ENCODE measurements around the gene TLDC2.

TLDC2 gene

DNA sequence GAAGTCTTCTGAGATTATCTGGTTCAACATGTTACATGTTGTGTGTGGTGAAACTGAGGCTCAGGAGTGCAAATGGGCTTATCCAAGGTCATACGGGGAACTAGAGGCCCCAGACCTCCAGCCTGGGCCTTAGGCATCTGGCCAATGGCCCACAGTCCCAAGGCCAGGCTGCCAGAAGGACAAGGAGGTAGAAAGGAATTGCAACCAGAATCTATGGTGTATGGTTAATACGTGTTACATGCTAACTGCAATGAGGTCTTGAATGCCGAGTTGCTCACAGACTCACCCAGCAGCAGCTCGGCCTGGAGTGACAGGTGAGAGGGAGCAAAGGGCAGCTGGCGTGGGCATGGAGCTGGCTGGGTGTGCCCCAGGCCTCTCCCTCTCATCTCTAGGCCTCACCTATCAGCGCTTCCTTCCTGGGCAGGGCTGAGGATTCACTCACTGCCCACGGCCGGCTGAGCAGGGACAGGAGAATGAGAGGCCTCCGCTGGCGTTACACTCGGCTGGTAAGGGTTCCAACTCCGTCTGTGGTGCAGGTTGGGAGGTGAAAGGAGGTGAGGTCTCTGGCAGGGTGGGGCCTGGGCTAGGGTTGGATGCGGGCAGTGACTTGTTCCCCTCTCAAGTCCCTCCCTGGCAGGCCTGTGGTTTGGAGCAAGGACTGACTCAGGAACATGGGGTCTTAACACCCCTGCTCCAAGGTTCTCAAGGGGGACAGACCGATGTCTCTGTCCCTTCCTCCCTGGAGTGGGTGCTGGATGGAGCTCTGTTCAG is at the start of gene TLDC2:
TLDC2 (plus strand) TSS at position 437 of the 771 bp plus-strand sequence; CDS start at position 474, 37 bp downstream.
- TF ChIP-seq, protein P1, sequence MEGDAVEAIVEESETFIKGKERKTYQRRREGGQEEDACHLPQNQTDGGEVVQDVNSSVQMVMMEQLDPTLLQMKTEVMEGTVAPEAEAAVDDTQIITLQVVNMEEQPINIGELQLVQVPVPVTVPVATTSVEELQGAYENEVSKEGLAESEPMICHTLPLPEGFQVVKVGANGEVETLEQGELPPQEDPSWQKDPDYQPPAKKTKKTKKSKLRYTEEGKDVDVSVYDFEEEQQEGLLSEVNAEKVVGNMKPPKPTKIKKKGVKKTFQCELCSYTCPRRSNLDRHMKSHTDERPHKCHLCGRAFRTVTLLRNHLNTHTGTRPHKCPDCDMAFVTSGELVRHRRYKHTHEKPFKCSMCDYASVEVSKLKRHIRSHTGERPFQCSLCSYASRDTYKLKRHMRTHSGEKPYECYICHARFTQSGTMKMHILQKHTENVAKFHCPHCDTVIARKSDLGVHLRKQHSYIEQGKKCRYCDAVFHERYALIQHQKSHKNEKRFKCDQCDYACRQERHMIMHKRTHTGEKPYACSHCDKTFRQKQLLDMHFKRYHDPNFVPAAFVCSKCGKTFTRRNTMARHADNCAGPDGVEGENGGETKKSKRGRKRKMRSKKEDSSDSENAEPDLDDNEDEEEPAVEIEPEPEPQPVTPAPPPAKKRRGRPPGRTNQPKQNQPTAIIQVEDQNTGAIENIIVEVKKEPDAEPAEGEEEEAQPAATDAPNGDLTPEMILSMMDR (IDR thresholded peaks at IDR 0.05; ENCODE audit: poor library complexity, severe bottlenecking) = no peak
- H3K27ac ChIP-seq (ENCODE audit: poor library complexity, severe bottlenecking) = no peak within 1 kb of the TSS
- ATAC-seq (ENCODE audit: low read depth) = peak; percentile 22; the same call in 2 of the 3 replicates
- H3K4me1 ChIP-seq (ENCODE audit: insufficient read depth, poor library complexity, severe bottlenecking) = no peaks in the 10 kb centered on the region
- H3K27me3 ChIP-seq (ENCODE audit: insufficient read depth, poor library complexity, severe bottlenecking) = no peaks in the 10 kb centered on the region
- no peak within 1 kb of the TSS for H3K4me3 ChIP-seq (ENCODE audit: severe bottlenecking)
- no peaks in the 10 kb centered on the region for H3K36me3 ChIP-seq (ENCODE audit: low read depth)
- H3K9me3 ChIP-seq (ENCODE audit: severe bottlenecking) = no peaks in the 10 kb centered on the region
- DNase-seq (ENCODE audit: low spot score) = no peak

DNA sequence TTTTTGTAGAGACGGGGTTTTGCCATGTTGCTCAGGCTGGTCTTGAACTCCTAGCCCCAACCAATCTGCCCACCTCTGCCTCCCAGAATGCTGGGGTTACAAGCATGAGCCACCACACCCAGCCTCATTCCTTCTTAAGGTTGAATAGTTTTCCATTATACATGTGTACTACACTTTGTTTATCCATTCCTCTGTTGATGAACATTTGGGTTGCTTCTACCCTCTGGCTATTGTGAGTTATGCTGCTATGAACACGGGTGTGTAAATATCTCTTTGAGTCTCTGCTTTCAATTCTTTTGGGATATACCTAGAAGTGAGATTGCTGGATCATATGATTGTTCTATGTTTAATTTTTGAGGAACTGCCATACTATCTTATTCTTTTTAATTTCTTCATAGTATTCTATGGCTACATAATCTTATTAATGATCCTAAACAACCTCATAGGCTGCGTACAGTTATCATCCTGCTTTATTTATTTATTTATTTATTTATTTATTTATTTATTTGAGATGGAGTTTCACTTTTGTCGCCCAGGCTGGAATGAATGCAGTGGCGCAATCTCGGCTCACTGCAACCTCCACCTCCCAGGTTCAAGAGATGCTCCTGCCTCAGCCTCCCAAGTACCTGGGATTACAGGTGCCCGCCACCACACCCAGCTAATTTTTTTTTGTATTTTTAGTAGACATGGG is 49.2 kb upstream of the TLDC2 start:
- ATAC-seq (ENCODE audit: low read depth) (no peak), DNase-seq (ENCODE audit: low spot score) (no peak)
- Histone ChIP-seq H3K9me3 (ENCODE audit: severe bottlenecking) (no peaks in the 10 kb centered on the region), H3K36me3 (ENCODE audit: low read depth) (peaks cover 87% of the 10 kb centered on the region), H3K4me1 (ENCODE audit: insufficient read depth, poor library complexity, severe bottlenecking) (no peaks in the 10 kb centered on the region), H3K27me3 (ENCODE audit: insufficient read depth, poor library complexity, severe bottlenecking) (no peaks in the 10 kb centered on the region), H3K4me3 (ENCODE audit: severe bottlenecking) (no peak overlapping the region), H3K27ac (ENCODE audit: poor library complexity, severe bottlenecking) (no peak overlapping the region)
- TF ChIP-seq, protein P1 (IDR thresholded peaks at IDR 0.05; ENCODE audit: poor library complexity, severe bottlenecking) = no peak

DNA sequence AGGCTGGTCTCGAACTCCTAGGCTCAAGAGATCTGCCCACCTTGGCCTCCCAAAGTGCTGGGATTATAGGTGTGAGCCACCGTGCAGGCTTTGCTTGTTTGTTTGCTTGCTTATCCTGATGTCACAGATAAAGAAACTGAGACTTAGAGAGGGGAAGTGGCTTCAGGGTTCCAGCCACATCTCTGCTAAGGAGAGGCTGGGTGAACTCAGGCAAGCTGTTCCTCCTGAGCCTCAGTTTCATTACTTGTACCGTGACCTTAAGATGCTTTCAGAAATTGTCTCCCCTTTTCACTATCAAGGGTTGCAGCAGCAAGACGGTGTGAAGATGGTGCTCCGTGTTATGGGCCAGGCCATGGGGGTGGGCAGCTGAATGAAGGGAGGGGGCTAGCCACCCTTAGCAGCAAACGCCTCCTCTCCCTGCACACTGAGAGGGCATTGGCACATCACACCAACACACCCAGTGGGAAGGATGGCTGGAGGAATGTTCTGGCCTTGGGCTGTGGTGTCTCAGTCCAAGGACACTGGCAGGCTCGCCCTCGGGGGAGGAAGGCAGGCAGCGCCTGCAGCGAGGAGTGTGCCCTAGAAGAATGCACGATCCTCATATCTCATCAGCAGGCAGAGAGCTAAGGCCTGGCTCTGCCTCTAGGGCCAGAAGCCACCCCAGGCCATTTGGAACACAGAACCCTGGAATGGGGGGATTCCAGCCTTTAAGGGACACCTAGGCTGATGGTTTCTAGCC is 48.2 kb upstream of the TLDC2 start:
- Histone ChIP-seq H3K4me1 (ENCODE audit: insufficient read depth, poor library complexity, severe bottlenecking) (no peaks in the 10 kb centered on the region), H3K9me3 (ENCODE audit: severe bottlenecking) (no peaks in the 10 kb centered on the region), H3K4me3 (ENCODE audit: severe bottlenecking) (no peak overlapping the region), H3K27ac (ENCODE audit: poor library complexity, severe bottlenecking) (no peak overlapping the region), H3K36me3 (ENCODE audit: low read depth) (peaks cover 91% of the 10 kb centered on the region), H3K27me3 (ENCODE audit: insufficient read depth, poor library complexity, severe bottlenecking) (no peaks in the 10 kb centered on the region)
- peak; percentile 2; the same call in 1 of the 3 replicates for ATAC-seq (ENCODE audit: low read depth)
- TF ChIP-seq, protein P1 (IDR thresholded peaks at IDR 0.05; ENCODE audit: poor library complexity, severe bottlenecking) = no peak
- DNase-seq (ENCODE audit: low spot score) = no peak

DNA sequence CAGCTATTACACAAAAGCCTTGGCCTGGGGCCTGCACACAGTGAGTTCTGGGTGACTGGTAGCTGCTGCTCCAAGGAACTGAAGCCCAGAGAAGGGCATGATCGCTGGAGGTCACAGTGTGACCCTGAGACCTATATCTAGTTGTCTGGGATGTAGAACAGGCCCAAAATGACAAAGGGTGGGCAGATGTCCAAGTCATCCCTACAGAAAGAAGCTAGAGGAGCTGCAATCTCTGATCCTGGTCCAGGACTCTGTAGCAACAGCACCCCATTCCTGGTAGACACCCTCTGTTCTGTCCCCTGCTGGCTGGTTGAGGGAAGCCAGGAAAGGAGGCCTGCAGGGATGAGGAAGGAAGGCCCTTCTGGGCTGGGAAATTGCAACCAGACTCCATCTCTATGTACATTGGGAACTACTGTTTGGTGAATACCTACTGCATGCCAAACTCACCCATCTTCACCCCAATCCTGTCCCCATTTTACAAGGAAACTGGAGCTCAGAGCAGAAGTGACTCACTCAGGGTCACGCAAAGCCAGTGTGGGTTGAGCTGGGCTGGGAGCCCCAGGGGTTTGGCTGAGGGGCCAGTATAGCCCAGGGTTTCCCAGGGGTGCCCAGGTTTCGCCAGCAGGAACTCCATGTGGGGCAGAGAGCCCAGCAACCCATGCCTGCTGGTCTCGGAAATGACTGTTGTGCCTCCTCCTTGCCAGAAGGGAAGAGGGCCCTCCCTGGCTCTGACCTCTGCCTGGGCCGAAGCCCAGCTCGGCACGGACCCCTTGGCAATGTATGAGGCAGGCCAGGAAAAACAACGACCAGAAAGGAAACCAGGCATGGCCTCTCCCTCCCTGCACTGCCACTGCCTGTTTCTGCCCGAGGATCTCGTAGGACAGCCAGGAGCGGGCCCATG is 44.9 kb upstream of the TLDC2 start:
- TF ChIP-seq, protein P1 (IDR thresholded peaks at IDR 0.05; ENCODE audit: poor library complexity, severe bottlenecking) = peak; percentile 37
- peak overlapping the region; percentile 15 for H3K27ac ChIP-seq (ENCODE audit: poor library complexity, severe bottlenecking)

More for the DNA sequence above, 44.9 kb upstream of the TLDC2 start:
- H3K36me3 ChIP-seq (ENCODE audit: low read depth) = peaks cover 81% of the 10 kb centered on the region
- DNase-seq (ENCODE audit: low spot score) (peak; percentile 75), ATAC-seq (ENCODE audit: low read depth) (no peak)
- H3K4me1 ChIP-seq (ENCODE audit: insufficient read depth, poor library complexity, severe bottlenecking) = peaks cover 7% of the 10 kb centered on the region
- no peaks in the 10 kb centered on the region for H3K9me3 ChIP-seq (ENCODE audit: severe bottlenecking)
- no peaks in the 10 kb centered on the region for H3K27me3 ChIP-seq (ENCODE audit: insufficient read depth, poor library complexity, severe bottlenecking)
- no peak overlapping the region for H3K4me3 ChIP-seq (ENCODE audit: severe bottlenecking)

Measured in RWPE2 (cell line).